C4-2B (cell line): ENCODE results near the gene PDE2A.

Experiments used
- H3K27ac ChIP-seq: fragments of 450-650 bp; 2 replicates; pipeline ENCODE4 v1.5.1; 2017
- ZFX ChIP-seq: fragments of 450-650 bp; IDR thresholded peaks from 2 replicates; pipeline ENCODE4 v1.6.1; 2017
- TF ChIP-seq, protein P1 (sequence below): fragments of 450-650 bp; conservative IDR thresholded peaks from 2 replicates; pipeline ENCODE4 v1.5.1; 2017; ENCODE audit warnings: mild to moderate bottlenecking

The PDE2A gene

DNA sequence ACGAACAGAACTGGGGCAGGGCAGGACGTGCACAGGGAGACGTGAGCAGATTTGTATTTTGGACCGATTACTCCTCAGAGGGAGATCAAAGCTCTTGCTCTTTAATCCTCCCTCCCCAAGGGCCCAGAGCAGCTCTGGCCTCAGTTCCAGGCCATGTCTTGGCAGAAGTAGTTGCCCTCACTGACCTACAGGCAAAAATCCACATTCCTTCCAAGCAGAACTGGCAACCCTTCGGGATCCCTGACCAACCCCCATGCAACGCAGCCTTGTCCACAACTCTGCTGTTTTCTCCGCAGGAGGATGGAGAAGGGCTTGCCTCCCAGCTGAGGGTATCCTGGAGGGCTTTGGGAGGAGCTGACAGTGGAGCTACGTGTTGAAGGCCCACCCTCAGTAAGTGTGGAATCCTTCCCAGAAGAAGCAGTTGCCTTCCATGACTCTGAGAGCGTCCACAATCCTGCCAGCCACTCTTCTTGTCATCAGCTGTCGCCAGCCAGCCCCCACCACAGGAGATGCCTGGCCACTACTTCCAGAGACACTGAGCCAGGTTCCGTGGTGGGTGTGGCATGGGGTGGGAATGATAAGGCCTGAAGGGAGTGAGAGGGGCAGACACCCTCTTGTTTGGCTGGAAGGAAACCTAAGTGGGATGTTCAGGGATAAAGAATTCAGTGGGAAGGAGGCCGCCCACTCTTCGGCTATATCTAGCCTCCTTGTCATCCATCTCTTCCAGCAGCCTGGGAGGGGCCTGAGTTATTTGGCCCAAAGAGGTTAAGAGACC is 68.1 kb downstream of the PDE2A start:
- H3K27ac ChIP-seq, result no peak overlapping the region
- TF ChIP-seq, protein P1, sequence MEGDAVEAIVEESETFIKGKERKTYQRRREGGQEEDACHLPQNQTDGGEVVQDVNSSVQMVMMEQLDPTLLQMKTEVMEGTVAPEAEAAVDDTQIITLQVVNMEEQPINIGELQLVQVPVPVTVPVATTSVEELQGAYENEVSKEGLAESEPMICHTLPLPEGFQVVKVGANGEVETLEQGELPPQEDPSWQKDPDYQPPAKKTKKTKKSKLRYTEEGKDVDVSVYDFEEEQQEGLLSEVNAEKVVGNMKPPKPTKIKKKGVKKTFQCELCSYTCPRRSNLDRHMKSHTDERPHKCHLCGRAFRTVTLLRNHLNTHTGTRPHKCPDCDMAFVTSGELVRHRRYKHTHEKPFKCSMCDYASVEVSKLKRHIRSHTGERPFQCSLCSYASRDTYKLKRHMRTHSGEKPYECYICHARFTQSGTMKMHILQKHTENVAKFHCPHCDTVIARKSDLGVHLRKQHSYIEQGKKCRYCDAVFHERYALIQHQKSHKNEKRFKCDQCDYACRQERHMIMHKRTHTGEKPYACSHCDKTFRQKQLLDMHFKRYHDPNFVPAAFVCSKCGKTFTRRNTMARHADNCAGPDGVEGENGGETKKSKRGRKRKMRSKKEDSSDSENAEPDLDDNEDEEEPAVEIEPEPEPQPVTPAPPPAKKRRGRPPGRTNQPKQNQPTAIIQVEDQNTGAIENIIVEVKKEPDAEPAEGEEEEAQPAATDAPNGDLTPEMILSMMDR, result no peak
- TF ChIP-seq ZFX, result no peak

DNA sequence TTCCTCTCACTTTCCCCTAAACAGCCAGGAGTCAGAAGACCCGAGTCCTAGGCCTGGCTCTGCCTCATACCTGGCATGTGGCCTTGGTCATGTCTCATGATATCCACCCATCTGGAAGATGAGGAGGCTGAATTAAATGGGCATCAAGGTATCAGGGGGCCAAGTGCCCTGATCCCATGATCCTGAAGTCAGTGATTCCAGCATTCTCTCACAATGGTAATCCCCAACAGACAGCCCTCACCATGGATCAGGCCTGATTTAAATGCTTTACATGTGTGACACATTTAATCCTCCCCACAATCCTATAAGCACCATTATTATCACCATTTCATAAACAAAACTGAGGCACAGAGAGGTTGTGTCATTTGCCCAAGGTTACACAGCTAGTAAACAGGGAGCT is 70.0 kb downstream of the PDE2A start:
- TF ChIP-seq ZFX, result no peak
- TF ChIP-seq, protein P1, result no peak
- no peak overlapping the region for H3K27ac ChIP-seq

DNA sequence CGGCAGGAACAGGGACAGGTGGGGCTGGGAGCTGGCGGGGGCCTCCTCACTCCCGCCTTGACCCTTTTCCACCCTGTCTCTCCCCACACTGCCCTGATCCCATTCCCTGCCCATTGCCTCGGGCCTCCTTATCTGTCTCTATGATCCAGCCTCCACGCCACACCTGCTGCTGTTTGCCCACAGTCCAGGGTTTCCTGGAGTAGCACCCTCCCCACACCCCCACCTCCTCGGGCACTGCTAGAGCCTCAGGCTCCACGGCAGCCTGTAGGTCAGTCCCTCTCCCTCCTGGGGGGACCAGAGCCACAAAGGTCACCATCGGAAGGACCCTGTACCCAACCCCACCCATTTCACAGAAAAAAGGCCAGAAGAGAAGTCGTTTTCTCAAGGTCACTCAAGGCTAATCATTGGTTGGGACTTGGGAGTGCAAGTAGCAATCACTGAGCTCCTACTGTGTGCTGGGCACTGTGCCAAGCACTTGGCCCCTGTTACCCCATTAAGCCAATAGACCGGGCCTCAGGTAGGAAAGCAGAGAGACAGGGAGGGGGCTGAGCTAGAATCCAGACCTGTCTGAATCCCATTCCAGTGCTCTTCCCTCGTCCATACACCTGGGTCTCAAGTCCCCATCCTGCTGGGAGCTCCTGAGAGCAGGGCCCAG is 71.8 kb downstream of the PDE2A start:
- TF ChIP-seq, protein P1, result no peak
- no peak for TF ChIP-seq ZFX
- H3K27ac ChIP-seq, result no peak overlapping the region

DNA sequence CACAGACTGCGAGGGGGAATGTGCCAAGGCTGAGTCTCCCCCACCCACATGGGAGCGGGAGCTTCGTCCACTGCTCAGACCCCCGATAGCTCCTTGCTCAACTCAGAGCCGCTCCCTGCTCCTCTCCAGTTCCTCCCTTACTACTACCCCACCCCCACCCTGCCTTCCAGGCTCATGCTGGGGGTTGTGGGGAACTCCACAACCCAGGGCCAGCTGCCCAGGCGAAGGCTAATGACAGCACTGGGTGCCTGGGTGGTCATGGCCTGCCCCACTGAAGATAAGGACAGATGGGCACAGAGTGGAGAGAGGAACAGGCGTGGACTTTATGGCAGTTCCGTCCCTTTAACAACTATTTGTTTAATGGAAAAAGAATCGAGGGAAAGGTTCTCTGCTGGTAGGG is 73.7 kb downstream of the PDE2A start:
- no peak for TF ChIP-seq ZFX
- TF ChIP-seq, protein P1, result no peak
- H3K27ac ChIP-seq, result no peak overlapping the region

DNA sequence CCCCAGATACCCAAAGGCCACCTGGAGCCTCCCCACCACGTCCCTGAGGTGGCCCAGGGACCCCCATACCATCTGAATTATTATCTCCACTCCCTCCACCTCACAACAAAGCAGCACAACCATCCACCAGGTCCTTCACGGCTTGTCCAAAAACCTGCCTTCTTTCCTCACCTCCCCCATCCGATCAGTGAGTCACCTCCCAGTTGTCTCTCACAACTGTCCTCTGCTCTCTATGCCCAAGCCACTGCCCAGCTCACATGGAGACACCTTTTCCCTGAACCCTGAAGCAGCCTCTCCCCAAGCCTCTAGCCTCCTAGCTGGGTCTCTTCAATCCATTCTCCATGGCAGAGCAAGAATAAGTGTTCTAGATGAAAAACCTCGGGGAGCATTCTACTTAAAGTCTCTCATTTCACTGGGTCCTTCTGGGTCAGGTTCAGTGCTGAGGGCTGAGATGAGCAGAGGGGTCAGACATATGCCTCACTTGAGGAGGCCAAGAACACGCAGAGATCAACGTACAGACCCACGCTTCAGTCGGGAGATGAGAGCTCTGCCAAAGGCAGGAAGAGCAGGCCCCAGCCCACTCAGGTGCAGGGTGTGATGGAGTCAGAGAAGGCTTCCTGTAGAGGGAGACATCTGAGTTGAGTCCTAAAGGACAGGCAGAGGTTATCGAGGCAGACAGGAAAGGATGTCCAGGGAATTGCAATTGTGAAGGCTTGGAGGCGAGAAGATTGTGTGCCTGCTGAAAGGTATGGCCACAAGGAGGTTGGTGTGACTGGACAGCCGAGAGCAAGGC is 74.7 kb downstream of the PDE2A start:
- H3K27ac ChIP-seq, result no peak overlapping the region
- TF ChIP-seq, protein P1, result no peak
- TF ChIP-seq ZFX, result no peak

DNA sequence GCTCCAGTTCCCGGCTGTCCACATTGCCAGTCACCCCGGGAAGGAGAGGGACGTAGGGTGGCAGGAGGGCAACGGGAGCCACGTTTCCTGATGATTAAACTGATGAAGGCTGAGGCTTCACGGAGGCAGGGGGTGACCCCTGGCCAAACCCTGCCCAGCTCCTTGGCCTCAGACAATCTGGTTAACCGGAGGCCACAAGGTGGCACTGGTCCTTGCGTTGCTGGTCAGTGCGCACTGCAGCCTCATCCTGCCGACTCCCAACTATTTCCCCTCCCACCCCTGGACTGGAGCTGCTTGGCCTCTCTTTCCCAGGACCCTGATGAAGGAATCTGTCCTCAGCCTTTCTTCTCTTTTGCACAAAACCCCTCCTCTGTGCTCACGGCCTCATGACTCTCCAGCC is 75.3 kb downstream of the PDE2A start:
- no peak overlapping the region for H3K27ac ChIP-seq
- TF ChIP-seq, protein P1, result peak; percentile 66
- no peak for TF ChIP-seq ZFX

DNA sequence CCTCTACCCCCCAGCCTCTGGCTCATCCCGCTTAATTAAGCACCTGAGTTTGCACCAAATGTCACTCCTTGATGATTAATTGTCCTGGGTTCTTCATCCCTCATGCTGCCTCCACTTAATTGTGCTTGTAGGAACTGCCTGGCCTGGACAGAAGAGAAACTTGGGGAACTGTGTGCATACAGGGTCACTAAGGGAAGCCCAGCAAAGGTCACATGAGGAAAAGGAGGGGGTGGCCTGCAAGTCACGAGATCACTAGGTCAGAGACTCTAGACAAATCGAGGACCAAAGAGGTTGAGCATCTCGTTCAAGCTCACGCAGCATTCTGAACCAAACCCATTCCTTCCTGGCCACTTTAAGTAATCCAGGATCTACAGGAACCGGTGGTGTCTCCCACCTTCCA is 75.8 kb downstream of the PDE2A start:
- no peak overlapping the region for H3K27ac ChIP-seq
- TF ChIP-seq, protein P1, result no peak
